NCI-H1417 treated with DMSO at 0.1 percent for 48 hours (cell line): ENCODE measurements around the gene HOXB5.

Experiments
- DNase-seq: peaks from one replicate; lab custom pipeline; 2025; lab: John Stamatoyannopoulos, UW

Gene HOXB5

GRCh38 chr17:48615963-48616716 is 22.6 kb upstream of the HOXB5 start:
- no peak for DNase-seq

- no peak for DNase-seq
Measured at GRCh38 chr17:48615047-48615962, 21.7 kb upstream of the HOXB5 start, which contains the start of gene HOXB8. Gene HOXB8 (minus strand): TSS chr17:48615292. CDS start chr17:48614704, 588 bp downstream.

- DNase-seq: no peak
Measured at GRCh38 chr17:48613862-48614694, 20.5 kb upstream of the HOXB5 start.

GRCh38 chr17:48612854-48613691 is 19.5 kb upstream of the HOXB5 start:
- DNase-seq: no peak

GRCh38 chr17:48612456-48612853 is 18.9 kb upstream of the HOXB5 start:
- DNase-seq: no peak

GRCh38 chr17:48611681-48612455 is 18.3 kb upstream of the HOXB5 start:
- no peak for DNase-seq

GRCh38 chr17:48611213-48611612 is 17.6 kb upstream of the HOXB5 start:
- DNase-seq: no peak

- no peak for DNase-seq
Measured at GRCh38 chr17:48610282-48611211, 17.0 kb upstream of the HOXB5 start, which contains the start of gene HOXB7. Gene HOXB7 (minus strand): TSS chr17:48611017. CDS start chr17:48610918, 99 bp downstream.

- no peak for DNase-seq
Measured at GRCh38 chr17:48609759-48610281, 16.2 kb upstream of the HOXB5 start.

GRCh38 chr17:48609033-48609432 is 15.5 kb upstream of the HOXB5 start:
- no peak for DNase-seq

- DNase-seq: no peak
Measured at GRCh38 chr17:48608494-48608834, 14.9 kb upstream of the HOXB5 start.

- no peak for DNase-seq
Measured at GRCh38 chr17:48606892-48607614, 13.5 kb upstream of the HOXB5 start.

GRCh38 chr17:48605991-48606891 is 12.7 kb upstream of the HOXB5 start:
- DNase-seq: no peak

- DNase-seq: no peak
Measured at GRCh38 chr17:48605409-48605919, 11.9 kb upstream of the HOXB5 start.

- DNase-seq: no peak
Measured at GRCh38 chr17:48604770-48605329, 11.3 kb upstream of the HOXB5 start, which contains the start of gene HOXB6. Gene HOXB6 (minus strand): TSS chr17:48604986. CDS start chr17:48598150, 6,836 bp downstream.

GRCh38 chr17:48603959-48604769 is 10.6 kb upstream of the HOXB5 start:
- DNase-seq: no peak
